Stimulated activated CD8-positive, alpha-beta memory T cell treated with anti-CD3 and anti-CD28 coated beads, Interleukin-12 subunit alpha, Interleukin-12 subunit beta, amount 100 ng/mL, for 4 hours (primary cell): ENCODE data around the gene WRAP73.

Experiments used
- DNase-seq: peaks from one replicate; pipeline ENCODE4 v3.0.0-alpha.2; 2020; ENCODE audit warnings: low read depth

WRAP73 gene, protein sequence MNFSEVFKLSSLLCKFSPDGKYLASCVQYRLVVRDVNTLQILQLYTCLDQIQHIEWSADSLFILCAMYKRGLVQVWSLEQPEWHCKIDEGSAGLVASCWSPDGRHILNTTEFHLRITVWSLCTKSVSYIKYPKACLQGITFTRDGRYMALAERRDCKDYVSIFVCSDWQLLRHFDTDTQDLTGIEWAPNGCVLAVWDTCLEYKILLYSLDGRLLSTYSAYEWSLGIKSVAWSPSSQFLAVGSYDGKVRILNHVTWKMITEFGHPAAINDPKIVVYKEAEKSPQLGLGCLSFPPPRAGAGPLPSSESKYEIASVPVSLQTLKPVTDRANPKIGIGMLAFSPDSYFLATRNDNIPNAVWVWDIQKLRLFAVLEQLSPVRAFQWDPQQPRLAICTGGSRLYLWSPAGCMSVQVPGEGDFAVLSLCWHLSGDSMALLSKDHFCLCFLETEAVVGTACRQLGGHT

GRCh38 chr1:3649342-3650247 lies at the start of gene WRAP73:
Gene WRAP73, minus strand, starts transcription at chr1:3650103. Its CDS starts 104 bp downstream, at chr1:3649999.
- DNase-seq, result peak; percentile 81

- DNase-seq, result no peak
Measured at GRCh38 chr1:3699596-3699995, 49.7 kb upstream of the WRAP73 start.

- no peak for DNase-seq
Measured at GRCh38 chr1:3698660-3699408, 48.9 kb upstream of the WRAP73 start.

DNA sequence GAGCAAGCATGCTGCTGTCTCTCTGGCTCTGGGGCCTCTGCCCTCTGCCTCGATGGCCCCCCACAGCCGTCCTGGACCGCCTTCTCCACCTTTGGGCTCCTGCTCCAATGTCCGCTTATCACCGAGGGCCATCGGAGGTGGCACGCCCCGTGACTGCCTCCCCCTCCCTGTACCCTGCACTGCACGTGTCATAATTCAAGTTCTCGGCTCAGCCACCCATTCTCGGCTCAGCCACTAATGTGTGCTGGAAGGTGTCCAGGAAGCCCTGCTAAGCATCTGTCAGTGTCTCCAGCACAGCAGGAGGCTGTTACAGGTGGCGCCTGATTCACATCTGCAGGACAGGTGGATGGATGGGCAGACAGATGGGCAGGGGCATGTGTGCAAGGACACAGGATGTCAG lies 47.9 kb upstream of the WRAP73 start:
- no peak for DNase-seq

- DNase-seq, result no peak
Measured at GRCh38 chr1:3697104-3697503, 47.2 kb upstream of the WRAP73 start.

- no peak for DNase-seq
Measured at GRCh38 chr1:3696689-3697088, 46.8 kb upstream of the WRAP73 start.

GRCh38 chr1:3695326-3696217 lies 45.7 kb upstream of the WRAP73 start:
- DNase-seq, result no peak

GRCh38 chr1:3693321-3693720 lies 43.4 kb upstream of the WRAP73 start:
- DNase-seq, result no peak

DNA sequence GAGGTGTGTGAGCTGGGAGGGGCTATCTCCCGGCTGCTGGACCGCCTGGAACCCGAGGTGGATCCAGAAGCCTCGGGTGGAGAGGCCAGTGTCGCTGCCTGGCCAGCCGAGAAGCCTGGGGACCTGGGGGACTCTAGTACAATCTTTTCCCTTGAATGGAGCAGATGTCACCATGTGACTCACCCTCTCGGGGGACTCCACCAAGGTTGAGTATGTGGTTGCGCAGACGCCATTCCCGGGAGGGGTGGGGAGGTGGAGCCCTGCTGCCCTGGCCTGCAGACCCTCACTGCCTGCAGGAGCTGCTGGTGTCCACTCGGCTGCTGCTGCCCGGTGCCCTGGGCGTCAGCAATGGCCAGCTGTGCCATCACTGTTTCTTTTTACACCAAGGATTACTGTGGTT lies 42.7 kb upstream of the WRAP73 start:
- DNase-seq, result no peak

- no peak for DNase-seq
Measured at GRCh38 chr1:3691421-3692204, 41.7 kb upstream of the WRAP73 start.

- DNase-seq, result no peak
Measured at GRCh38 chr1:3690282-3691065, 40.6 kb upstream of the WRAP73 start.

DNA sequence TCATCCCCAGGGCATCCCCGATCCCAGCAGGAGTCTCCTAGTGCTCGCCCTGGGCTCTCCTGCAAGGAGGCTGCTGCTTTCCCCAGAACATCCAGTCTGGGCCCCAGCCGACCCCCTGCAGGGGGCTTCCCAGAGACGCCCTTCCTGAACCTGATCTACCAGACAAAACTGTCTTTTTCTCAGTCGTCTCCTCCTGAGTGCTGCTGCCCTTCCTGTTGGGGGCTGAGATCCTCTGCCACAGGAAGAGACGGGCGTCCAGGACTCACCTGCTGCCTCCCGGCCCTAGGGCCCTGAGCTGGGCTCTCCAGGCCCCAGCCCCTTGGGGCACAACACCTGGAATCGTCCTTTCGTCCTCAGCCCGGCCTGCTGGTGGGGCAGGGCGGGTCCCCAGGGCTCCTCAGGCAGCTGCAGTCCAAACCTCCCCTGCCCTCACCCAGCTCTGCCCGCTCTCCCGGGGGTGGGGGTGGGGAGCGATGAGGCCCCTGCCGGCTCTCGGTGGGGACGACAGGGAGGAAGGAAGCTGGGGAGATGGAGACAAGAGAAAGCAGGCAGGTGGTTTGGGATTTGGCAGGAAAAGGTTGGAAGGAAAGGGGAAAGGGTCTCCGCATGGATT lies 39.3 kb upstream of the WRAP73 start:
- no peak for DNase-seq

GRCh38 chr1:3688356-3689137 lies 38.6 kb upstream of the WRAP73 start:
- DNase-seq, result no peak

GRCh38 chr1:3687504-3687903 lies 37.6 kb upstream of the WRAP73 start:
- DNase-seq, result no peak

GRCh38 chr1:3685906-3686305 lies 36.0 kb upstream of the WRAP73 start:
- no peak for DNase-seq

GRCh38 chr1:3685222-3685621 lies 35.3 kb upstream of the WRAP73 start:
- DNase-seq, result no peak

DNA sequence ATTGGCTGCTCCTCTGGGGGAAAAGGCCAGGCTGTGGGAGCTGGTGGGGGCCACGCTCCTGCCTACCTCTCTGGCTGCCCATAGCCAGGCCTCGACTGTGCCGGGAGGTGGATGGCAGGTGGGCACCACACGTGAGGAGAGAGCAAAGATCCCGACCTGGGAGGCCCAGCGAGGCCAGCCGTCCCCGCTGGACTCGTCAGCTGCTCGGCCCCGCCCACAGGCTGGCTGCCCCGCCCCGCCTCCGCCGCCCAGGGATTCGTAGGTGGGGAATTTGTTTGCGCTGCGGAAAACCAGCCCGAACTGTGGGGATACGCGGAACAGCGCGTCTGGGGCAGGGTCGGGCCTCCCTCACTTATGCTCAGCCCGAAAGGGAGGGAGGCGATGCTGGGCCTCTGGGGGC lies 34.1 kb upstream of the WRAP73 start:
- DNase-seq, result no peak

- no peak for DNase-seq
Measured at GRCh38 chr1:3683197-3683596, 33.3 kb upstream of the WRAP73 start.
